HCT116 (cell line): ENCODE data around the gene TRPM1. TPM values are rescaled to one million over a fixed set of nuclear protein-coding genes. Genes with fewer than 3 reads are reported as not detected.

Experiments
- ATAC-seq: fragments of 200-7000 bp; cut with Tn5 transposase; 2 replicates; pipeline ENCODE4 v1.9.1; 2020; ENCODE audit warnings: mild to moderate bottlenecking, moderate library complexity
- BruUV-seq: library from RNA; stranded (reverse); fragments of 400-500 nt; replicated peaks from 2 replicates; lab custom pipeline; 2021; lab: Mats Ljungman, UMichigan
- CTCF ChIA-PET: fragments of 300-600 bp; sonication (Branson Sonifier 250); formaldehyde crosslinking; loops from one replicate; lab custom pipeline; 2021; ENCODE audit warnings: antibody characterized with exemption; lab: Charles Lee
- POLR2A ChIA-PET: fragments of 300-600, 350-600 bp; sonication (Branson Sonifier 250); formaldehyde crosslinking; loops from one replicate; lab custom pipeline; 2021; ENCODE audit warnings: antibody characterized with exemption; lab: Charles Lee
- RAD21 ChIA-PET, 2 experiments: fragments of 300-600 bp; sonication (Branson Sonifier 250); formaldehyde crosslinking; loops; one replicate each; lab custom pipeline; 2023; ENCODE audit warnings: low total read pairs in 2 of 2; ENCODE audit not compliant: uncharacterized antibody in 2 of 2, unreplicated experiment in 2 of 2, low non-redundant PET in 1 of 2; lab: Charles Lee
- DNase-seq: peaks from one replicate; pipeline ENCODE4 v3.0.0-alpha.2; 2010; ENCODE audit warnings: low read depth, low spot score
- H2AFZ ChIP-seq: fragments of 200-600 bp; shearing (Covaris generic), sonication (generic); 2 replicates; pipeline ENCODE4 v1.6.1; 2017; ENCODE audit warnings: low read depth, mixed run types, mixed read lengths, antibody characterized with exemption, low read length; ENCODE audit not compliant: poor library complexity, severe bottlenecking
- H3K27ac ChIP-seq: 2 replicates; pipeline ENCODE4 v1.5.1; 2012; ENCODE audit warnings: low read depth, low read length
- H3K27me3 ChIP-seq: fragments of 200-600 bp; sonication (generic); 2 replicates; pipeline ENCODE4 v1.6.1; 2016; ENCODE audit warnings: mixed run types, low read length, mixed read lengths; ENCODE audit not compliant: insufficient read depth
- H3K36me3 ChIP-seq, 2 experiments: fragments of 200-500 bp in 1 of 2; fragments of 200-600 bp in 1 of 2; sonication (Bioruptor generic) in 1 of 2; sonication (generic) in 1 of 2; 2 replicates each; pipeline versions ENCODE4 v1.5.1 to v1.6.1; 2014 to 2016; ENCODE audit warnings: low read length in 2 of 2, inconsistent platforms in 1 of 2, mixed read lengths in 1 of 2, mixed run types in 1 of 2; ENCODE audit not compliant: insufficient read depth in 2 of 2, control insufficient read depth in 1 of 2
- H3K4me1 ChIP-seq, 2 experiments: fragments of 200-600 bp in 1 of 2; sonication (generic) in 1 of 2; 2 replicates each; pipeline versions ENCODE4 v1.5.1 to v1.6.1; 2012 to 2017; ENCODE audit warnings: low read length in 2 of 2, inconsistent platforms in 1 of 2, mild to moderate bottlenecking in 1 of 2, mixed read lengths in 1 of 2, mixed run types in 1 of 2, moderate library complexity in 1 of 2; ENCODE audit not compliant: insufficient read depth in 2 of 2, control insufficient read depth in 1 of 2
- H3K4me2 ChIP-seq: fragments of 200-600 bp; sonication (generic); 2 replicates; pipeline ENCODE4 v1.6.1; 2017; ENCODE audit warnings: mixed run types, low read length, mixed read lengths
- H3K4me3 ChIP-seq, 2 experiments: fragments of 200-600 bp in 1 of 2; sonication (generic) in 1 of 2; replicated peaks in 1 of 2; 2 replicates each; pipeline ENCODE4 v1.5.1; 2011 to 2016; ENCODE audit warnings: low read length in 2 of 2, control low read depth in 1 of 2, low read depth in 1 of 2, mild to moderate bottlenecking in 1 of 2, mixed read lengths in 1 of 2, mixed run types in 1 of 2
- H3K79me2 ChIP-seq: fragments of 200-600 bp; sonication (generic); 2 replicates; pipeline ENCODE4 v1.6.1; 2017; ENCODE audit warnings: mild to moderate bottlenecking, mixed run types, low read length, moderate library complexity, mixed read lengths; ENCODE audit not compliant: insufficient read depth
- H3K9ac ChIP-seq: fragments of 200-600 bp; sonication (generic); 2 replicates; pipeline ENCODE4 v1.6.1; 2016; ENCODE audit warnings: low read length, mixed read lengths
- H3K9me2 ChIP-seq: fragments of 200-600 bp; sonication (generic), shearing (Covaris generic); 2 replicates; pipeline ENCODE4 v1.6.1; 2017; ENCODE audit warnings: mixed run types, mild to moderate bottlenecking, moderate library complexity; ENCODE audit not compliant: insufficient read depth
- H3K9me3 ChIP-seq, 2 experiments: fragments of 200-500 bp in 1 of 2; fragments of 200-600 bp in 1 of 2; sonication (Bioruptor generic) in 1 of 2; sonication (generic) in 1 of 2; 2 replicates each; pipeline ENCODE4 v1.6.1; 2014 to 2017; ENCODE audit warnings: low read length in 2 of 2, mixed read lengths in 2 of 2, inconsistent platforms in 1 of 2, low read depth in 1 of 2, mild to moderate bottlenecking in 1 of 2, mixed run types in 1 of 2, moderate library complexity in 1 of 2; ENCODE audit not compliant: control insufficient read depth in 1 of 2, insufficient read depth in 1 of 2
- H4K20me1 ChIP-seq: fragments of 200-600 bp; sonication (generic), shearing (Covaris generic); 2 replicates; pipeline ENCODE4 v1.6.1; 2017; ENCODE audit warnings: mixed run types, mild to moderate bottlenecking, moderate library complexity; ENCODE audit not compliant: insufficient read depth
- CBX3 ChIP-seq: IDR thresholded peaks from 2 replicates; pipeline ENCODE4 v1.6.1; 2012; ENCODE audit warnings: low read depth
- FOSL1 ChIP-seq: IDR thresholded peaks from 2 replicates; pipeline ENCODE4 v1.6.1; 2012; ENCODE audit warnings: low read depth
- SP1 ChIP-seq: IDR thresholded peaks from 2 replicates; pipeline ENCODE4 v1.6.1; 2012; ENCODE audit warnings: low read depth
- SRF ChIP-seq: IDR thresholded peaks from 2 replicates; pipeline ENCODE4 v1.6.1; 2012; ENCODE audit warnings: low read depth
- YY1 ChIP-seq: IDR thresholded peaks from 2 replicates; pipeline ENCODE4 v1.6.1; 2011; ENCODE audit warnings: low read length, low read depth, moderate library complexity, mild to moderate bottlenecking; ENCODE audit not compliant: insufficient replicate concordance; ENCODE audit errors: extremely low read depth
- intact Hi-C: fragments of 100-400 bp; cut with micrococcal nuclease; formaldehyde crosslinking; loops from 2 replicates; pipeline ENCODE4 v1.10.0; 2022
- total RNA-seq: library from RNA; stranded (reverse); gene quantifications from one replicate; pipeline ENCODE4 v1.2.1, GENCODE V29; 2021; ENCODE audit not compliant: unreplicated experiment

TRPM1 gene
- total RNA-seq, 1 experiment from 2014 or later, result not detected

DNA sequence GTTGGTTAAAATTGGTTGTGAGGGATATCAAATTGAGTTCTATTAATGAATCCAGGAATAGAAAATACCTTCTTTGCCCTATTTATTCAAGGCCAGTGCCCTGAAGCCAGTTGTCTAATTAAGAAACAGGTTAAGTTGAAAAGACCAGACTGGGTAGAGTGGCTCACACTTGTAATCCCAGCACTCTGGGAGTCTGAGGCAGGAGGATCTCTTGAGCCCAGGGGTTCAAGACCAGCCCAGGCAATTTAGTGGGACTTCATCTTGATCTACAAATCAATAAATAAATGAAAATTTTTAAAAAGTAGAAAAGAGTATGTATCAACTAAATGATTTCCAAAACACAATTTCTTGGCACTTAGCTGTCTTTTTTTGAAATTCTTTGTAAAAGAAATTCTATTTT is 40.3 kb upstream of the TRPM1 start:
- ATAC-seq (no peak), DNase-seq (no peak)
- H3K4me3 ChIP-seq, result no peak overlapping the region
- no peaks in the 10 kb centered on the region for H3K79me2 ChIP-seq
- no TSS peak for BruUV-seq
- no peaks in the 10 kb centered on the region for H3K36me3 ChIP-seq
- no peaks in the 10 kb centered on the region for H3K27me3 ChIP-seq
- CTCF ChIA-PET, result no interaction called here
- H2AFZ ChIP-seq, result no peak overlapping the region
- peaks cover 2 to 4% of the 10 kb centered on the region in 2 experiments; a peak in 1 of 4 replicates for H3K4me1 ChIP-seq
- H3K9ac ChIP-seq, result no peak overlapping the region
- no peaks in the 10 kb centered on the region for H3K9me3 ChIP-seq
- H3K27ac ChIP-seq, result no peak overlapping the region
- no peak overlapping the region for H3K4me2 ChIP-seq
- H3K9me2 ChIP-seq, result no peaks in the 10 kb centered on the region
- RAD21 ChIA-PET, result no interaction called here
- intact Hi-C loops, result no loop called here
- H4K20me1 ChIP-seq, result no peaks in the 10 kb centered on the region
- no peak for TF ChIP-seq FOSL1
- POLR2A ChIA-PET, result no interaction called here

DNA sequence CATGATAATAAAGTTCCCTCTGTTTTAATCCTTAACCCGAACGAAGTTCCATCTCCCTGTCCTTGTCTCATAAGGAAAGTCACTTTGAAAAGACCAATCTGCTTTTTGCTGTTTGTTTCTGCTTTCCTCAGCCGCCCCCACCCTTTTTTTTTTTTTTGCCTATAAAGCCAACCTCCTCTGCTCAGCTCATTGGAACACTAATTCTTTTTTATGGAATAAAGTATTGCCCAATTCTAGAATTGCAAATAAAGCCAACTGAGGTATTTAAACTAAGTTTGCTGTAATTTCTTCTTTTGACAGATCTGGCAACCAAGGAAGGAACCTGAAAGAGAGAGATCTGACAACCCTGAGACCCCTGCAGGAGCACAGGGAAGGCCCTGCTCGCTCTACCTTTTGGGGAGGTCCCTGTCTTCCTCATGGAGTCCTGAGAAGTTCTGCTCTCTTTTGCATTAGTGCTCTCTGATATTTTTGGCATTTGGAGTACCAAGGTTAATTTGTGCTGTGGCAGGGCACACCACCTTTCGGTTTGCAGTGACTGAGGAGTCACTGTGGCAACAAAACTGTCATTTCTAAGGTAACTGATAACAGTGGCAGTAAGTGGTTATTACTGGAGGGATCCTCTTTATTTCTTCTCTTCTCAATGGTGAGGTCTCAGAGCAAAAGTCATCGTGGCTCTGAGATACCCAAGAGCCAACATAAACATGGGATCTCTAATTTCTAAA is 35.2 kb upstream of the TRPM1 start:
- no peak overlapping the region for H3K4me3 ChIP-seq
- POLR2A ChIA-PET, result no interaction called here
- no peaks in the 10 kb centered on the region for H3K9me2 ChIP-seq
- no peaks in the 10 kb centered on the region for H4K20me1 ChIP-seq
- H2AFZ ChIP-seq, result no peak overlapping the region
- BruUV-seq, result no TSS peak
- no peaks in the 10 kb centered on the region for H3K36me3 ChIP-seq
- H3K27ac ChIP-seq, result no peak overlapping the region
- TF ChIP-seq YY1, result no peak
- no peak for TF ChIP-seq CBX3
- TF ChIP-seq SP1, result no peak
- TF ChIP-seq SRF, result no peak
- H3K4me1 ChIP-seq, result no peaks in the 10 kb centered on the region; a peak in 2 of 4 replicates
- RAD21 ChIA-PET, result no interaction called here
- ATAC-seq, result no peak
- CTCF ChIA-PET, result interaction anchor here (2.5 kb wide), 1 partner anchor 8 kb away, joined by 24 read pairs; no protein-coding TSS in a partner anchor
- H3K79me2 ChIP-seq, result no peaks in the 10 kb centered on the region
- DNase-seq, result no peak
- no peak overlapping the region for H3K9ac ChIP-seq
- H3K4me2 ChIP-seq, result no peak overlapping the region
- H3K9me3 ChIP-seq, result no peaks in the 10 kb centered on the region
- intact Hi-C loops, result no loop called here
- H3K27me3 ChIP-seq, result no peaks in the 10 kb centered on the region
